Iris pigment epithelial cell (primary cell): ENCODE measurements around the gene PLSCR4.

Source experiments
- DNase-seq: peaks from one replicate; pipeline ENCODE4 v3.0.0-alpha.2; 2011; ENCODE audit warnings: low read depth

Gene PLSCR4

DNA sequence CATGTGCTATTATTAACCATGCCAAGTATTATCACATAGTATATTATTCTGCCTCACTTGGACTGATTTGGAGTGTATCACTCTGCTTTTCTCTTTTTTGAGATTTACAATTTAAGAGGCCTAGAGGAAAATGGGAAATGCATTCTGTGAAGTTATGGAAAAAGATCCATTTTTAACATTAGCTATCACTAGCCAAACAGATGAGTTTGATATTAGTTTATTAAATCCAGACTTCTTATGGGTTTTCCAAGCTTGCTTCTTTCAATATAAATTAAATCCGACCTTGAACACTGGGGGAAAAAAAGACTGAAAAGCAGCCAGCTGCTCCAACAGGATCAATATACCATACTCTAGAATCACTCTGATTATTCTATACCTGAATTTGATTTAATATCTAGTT, 59.9 kb downstream of the PLSCR4 start:
- DNase-seq: no peak

DNA sequence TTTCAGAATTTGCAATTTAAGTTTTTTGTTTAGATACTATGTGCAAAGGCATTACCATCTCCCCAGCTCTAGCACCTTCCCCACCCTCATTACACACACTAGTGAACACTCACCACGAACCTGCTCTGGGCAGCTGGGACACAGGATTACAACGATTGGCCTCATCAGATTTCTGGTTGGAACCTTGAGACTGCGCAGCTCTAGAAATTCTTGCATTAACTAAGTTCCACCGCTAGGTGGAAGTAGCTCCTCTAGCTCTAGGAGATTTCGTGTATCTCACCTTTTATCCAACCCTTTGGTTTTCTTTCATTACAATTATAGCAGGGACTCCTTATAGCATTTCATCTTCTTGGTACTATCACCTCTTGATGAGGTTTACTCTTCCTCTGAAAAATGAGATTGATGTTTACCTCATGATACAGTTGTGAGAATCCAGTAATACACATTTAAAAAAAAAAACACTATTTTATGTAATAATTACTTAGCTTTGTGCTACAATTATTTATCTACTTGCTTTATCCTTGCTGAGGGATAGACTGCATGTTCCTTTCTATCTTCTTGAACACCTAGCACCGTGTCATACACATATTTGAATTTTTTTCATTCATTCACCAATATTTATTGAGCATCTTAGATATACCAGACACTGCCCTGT, 61.3 kb downstream of the PLSCR4 start:
- peak; percentile 61 for DNase-seq

DNA sequence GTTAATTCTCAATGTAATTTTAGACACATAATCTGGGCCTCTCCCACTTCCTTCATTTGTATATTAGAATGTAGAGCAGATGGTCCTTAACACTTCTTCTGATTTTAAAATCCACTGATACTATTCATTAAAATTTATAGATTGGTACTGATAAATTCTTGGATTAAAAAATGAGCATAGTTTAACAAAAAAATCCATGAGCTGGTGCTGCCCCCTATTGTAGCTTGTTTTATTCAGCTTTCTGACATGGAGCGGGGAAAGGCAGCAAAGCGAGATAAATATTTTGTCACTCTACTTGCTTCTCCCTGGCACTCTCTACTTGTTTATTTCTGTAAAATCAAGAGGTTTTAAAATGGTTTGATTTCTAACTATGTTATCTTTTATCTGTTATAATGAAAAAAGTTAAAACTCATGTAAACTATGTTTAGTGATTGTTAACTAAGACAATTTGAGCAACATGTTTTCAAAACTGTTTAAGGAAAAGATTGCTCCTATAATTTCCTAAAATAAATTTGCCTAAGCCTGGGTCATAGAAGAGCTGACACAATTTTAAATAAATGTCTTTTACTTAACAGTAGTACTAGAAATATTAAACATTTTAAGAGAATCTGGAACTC, 63.5 kb downstream of the PLSCR4 start:
- no peak for DNase-seq

DNA sequence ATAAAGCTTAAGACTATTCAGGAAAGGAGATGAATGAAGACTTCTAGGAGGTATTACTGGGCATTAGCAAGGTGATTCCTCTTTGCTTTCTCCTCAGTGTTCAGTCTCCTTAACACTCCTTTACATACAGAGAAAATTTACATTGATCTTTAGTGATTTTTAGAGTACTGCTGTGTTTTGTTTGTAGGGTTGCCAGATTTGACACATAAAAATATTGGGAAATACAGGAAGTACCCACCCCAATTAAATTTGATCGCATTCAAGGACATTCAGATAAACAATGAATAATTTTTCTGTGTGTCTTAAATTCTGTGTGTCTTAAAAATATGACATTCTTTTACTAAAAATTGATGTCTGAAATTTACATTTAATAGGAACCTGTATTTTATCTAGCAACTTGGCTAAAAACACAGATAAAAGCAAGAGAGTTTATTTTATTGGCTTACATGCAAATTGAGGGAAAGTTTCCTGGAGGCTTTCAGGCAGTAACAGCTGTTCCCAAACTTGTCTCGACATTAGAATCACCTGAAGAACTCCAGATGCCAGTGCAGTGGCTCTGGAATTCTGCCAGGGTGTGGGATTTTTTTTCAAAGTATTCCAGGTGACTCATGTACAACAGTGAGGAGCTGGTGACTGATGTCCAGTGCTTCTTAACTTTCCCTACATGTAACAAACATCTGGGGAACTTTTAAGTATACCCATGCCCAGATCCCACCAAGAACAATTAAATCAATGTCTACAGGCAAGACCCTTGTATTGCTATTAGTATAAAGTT, 66.5 kb downstream of the PLSCR4 start:
- DNase-seq: no peak

DNA sequence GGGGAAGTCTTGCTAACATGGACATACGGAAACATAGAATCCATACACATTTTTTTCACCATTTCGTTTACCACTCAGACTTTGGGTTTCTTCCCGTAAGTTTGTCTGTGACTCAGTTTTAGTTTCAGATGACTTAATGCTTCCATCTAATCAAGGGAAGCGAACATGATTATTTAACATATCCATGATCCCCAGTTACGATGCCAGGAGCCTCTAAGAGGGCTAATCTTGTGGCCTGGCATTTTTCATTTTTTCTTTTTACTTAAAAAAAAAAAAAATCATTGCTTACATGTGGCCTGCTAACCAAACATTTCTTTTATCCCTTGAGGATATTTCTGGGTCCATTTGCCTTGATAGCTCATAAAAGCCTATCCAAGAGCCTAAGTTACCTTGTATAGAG, 69.7 kb downstream of the PLSCR4 start:
- no peak for DNase-seq

DNA sequence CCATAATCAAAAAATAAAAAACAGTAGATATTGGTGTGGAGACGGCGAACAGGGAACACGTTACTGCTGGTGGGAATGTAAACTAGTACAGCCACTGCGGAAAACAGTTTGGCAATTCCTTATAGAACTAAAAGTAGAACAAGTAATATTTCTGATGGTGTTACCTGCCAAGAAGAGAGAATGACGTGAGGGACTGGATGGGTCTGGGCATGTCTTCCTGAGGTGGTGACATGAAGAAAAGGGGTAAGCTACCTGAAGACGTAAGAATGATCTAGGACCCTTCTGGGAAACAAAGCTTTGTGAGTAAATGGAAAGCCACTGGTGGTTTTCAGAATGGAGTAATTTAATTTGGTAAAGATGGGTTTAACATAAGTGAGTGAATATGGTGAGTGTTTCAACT, 70.5 kb downstream of the PLSCR4 start:
- no peak for DNase-seq

DNA sequence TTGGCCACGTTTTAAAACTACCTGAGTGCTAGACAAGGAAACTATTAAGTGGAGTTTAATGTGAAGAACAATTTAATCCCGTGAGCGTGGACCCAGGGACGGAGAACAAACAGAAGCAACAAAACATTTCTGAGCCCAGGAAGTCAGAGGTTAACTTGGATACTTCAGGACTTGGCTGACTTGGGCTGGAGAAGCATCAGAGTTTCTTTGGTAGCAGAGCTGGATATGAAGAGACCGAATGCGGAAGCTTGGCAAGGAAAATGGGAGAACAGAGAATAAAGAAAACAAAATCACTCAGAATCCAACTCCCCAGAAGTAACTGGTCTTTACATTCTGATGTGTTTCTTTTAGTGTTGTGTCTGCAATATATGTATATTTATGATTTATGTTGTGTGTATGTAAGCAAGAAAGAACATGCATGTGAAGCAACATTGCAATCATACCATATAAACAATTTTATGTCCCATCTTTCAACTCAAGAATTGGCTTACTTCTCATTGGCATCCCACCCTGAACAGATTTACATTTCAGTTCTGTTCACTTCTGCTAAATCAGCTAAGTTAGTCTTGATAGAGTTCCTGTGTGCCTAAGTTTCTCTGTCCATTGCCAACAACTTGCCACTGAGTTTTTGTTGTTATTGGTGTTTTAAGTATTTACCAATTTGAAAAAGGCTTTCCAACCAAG, 72.8 kb downstream of the PLSCR4 start:
- no peak for DNase-seq

DNA sequence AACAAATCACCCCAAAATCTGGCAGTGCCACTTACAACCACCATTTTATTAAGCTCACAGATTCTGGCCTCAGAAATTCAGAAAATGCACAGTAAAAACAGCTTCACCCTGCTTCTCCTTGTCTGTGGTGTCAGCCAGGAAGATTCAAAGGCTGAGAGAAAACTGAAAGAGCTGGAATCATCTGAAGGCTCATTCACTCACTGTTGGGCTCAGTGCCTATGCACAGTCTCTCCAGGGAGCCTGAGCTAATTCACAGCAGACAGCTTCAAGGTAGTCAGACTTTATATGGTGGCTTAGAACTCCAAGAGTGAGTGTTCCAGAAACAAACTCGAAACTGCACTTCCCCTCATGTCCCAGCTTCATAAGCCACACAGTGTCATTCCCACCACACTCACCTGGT, 73.4 kb downstream of the PLSCR4 start:
- DNase-seq: no peak

DNA sequence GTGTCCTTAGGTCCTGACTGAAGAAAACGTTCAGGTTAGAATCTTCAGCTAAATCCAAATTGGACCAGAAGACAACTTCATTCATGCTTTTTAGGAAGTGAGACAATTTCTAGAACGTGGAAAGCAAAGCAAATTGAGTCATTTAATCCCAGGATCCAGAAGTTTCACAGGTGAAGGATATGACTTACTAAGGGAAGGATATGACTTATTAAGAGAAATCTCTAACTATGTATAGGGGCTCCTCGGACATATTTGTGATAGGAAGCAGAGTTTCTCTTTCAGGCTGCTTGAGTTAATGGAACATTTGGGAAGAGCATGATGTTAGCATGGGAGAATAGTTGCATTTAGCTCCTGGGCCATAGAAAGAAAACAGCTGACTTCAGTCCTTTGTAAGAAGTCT, 73.8 kb downstream of the PLSCR4 start:
- DNase-seq: no peak

DNA sequence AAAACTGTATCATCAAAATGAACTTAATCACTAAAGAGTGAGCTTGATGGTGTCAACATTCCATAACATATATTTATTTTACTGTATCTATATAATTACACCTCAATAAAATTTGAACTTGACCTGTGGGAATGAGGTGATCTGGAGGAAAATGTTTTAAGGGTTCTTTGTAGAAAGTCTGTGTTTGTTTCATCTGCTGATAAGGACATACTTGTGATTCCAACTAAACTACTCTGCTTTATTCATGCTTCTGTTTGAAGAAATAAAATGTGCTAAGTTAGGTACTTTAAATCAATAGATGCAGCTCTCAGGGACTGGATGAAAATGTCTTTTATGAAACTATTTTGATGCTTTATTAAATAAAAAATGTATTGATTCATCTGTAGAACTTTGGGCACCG, 78.3 kb downstream of the PLSCR4 start:
- DNase-seq: no peak

DNA sequence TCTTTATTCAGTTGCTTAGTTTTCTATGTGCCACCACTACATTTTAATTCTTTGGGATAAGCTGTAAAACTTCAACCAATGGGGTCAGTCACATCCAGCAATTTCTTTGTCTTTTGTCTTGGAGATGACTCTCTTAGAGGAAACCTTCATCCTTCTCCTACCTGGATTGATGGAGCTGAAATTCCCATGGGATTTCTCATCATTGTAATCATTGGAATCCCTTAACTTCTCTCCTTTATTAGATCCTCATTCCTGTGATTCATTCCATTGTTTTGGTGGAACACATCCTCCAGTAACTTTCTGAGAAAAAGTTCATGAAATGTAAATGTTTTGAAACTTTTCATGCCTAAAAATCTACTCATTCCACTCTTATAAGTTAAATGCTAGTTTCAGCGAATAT, 80.3 kb downstream of the PLSCR4 start:
- DNase-seq: no peak

DNA sequence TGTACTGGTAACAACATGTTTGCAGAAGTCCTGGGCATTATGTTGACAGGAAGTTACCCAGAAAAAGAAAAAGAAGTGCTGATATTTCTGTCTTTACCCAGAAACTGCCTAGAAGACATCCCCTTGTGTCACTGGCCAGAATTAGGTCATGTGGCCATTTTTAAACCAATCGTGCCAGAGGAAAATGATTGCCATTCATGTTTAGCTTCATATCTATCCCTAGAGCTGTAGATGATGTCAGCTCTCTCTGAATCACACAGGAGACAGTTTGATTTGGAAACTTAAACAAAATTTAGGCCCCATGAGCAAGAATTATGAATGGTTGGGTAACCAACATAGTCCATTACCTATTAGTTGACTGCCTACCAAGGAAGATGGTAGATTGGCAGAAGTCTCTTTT, 81.0 kb downstream of the PLSCR4 start:
- no peak for DNase-seq

DNA sequence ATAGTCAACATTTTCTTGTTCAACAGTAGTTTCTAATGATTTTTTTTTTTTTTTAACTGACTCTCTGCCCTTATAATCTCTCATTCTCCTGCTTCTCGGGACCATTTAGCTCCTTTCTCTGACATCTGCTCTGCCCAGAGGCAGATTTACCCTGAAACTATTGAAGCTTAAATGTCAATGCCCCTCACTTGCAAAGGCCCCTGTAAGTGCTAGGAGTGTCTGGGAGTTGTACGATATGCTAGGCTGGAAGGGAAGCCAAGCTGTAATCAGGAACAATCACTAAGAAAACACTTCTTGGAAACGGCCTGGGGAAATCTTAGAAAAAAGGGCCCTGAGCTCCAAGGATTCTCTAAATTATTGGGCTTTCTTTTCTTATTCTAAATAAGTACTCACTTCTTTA, 84.1 kb downstream of the PLSCR4 start:
- peak; percentile 65 for DNase-seq

DNA sequence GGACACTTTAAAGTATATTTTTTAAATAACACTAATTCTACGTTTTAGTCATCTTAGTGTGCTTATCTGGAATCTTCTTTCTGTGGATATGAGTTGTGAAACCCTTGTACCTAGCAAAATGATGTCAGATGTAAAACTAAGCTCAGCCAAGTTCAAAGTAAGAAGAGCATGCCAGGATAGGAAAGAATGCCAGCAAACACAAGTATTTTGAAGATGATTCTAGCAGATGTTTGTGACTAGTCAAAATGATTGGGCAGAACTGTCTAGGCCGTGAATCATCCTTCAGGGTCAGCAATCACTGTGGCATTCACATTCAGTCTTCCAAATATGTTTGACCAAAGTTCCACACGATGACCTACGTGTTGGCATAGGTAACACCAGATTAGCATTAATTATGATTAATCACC, 84.5 kb downstream of the PLSCR4 start:
- peak; percentile 93 for DNase-seq

DNA sequence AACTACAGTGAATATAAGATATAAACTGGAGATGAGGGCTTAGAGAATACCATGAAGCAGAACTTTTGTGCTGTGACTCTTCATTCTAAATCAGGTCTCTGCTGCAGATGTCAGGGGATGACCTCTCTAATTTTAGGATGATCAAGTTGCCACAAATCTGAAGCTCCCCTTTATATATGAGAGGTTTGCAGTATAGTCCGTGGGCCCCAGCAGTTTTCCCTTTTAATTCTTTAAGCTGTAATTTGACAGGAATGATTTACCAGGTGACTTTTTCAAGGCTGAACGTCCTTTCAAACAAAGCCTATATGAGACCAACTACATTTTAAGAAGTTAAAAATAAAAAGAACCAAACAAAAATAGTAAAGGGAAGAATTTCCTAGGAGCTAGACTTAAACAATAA, 85.0 kb downstream of the PLSCR4 start:
- DNase-seq: no peak

DNA sequence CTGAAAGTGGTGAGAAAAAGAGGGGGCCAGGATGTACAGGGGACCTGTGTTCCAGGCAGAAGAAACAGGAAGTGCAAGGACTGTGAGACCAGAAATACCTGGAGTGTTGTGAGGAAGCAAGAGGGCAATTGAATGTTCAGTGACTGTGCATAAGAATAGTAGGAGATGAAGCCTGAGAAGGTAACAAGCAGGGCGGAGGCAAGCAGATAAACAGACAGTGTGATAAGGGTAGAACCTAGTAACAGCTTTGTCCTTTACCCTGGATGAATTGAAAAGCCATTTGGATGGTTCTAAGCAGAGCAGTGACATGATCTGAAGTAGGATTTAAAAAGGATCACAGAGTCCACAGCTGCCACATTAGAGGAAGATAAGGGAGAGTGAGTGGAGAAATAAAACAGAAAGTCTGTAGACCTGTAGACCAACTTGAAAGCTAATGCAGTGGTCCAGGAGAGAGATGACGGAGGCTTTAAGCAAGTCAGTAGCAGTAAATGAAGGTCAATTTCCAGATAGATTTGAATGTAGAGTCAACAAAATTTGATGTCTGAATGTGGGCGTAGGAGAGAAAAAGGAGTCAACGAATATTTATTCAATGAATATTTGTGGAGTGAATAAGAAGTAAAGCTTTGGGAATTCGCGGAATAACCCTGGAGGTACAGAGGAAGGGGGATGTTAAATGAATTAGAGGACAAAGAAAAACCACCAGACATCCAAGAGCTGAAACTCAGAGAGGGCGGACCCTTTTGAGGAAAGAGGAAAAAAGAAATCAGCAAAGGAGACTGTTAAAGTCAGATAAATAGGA, 85.7 kb downstream of the PLSCR4 start:
- peak; percentile 74 for DNase-seq

DNA sequence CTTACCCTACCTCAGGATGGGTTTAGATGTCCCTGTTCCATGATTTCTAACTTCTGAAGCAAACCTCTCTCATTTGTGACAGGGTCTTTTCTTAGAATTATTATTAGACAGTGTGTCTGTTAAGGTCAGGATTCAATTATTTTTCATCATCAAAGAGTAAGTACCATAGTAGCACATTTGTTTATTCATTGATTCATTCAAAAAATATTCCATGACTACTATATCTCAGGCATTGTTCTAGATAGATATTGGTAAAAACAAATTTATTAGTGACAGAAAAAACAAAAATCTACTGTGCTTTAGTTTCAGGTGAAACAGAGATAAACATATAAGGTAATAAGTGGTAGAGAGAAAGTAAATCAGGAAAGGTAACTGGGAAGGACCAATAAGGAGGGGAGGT, 86.4 kb downstream of the PLSCR4 start:
- no peak for DNase-seq

DNA sequence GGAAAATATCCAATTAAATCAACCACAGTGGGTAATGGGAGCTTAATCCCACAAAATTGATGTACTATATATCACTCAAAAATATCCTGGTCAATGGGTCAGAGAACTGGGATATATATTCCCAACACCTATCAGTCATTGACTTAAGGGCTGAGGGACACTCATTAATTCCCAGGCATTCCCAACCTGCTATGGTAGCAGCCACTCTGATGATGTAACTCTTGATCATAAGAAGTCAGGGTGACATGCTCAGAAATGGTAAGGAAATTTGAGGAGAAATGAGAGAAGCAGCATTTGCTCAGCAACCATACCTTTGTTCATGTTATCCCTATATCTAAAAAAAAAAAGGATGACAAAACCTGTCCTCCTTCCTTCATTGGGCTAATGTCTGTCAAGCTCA, 86.8 kb downstream of the PLSCR4 start:
- no peak for DNase-seq

DNA sequence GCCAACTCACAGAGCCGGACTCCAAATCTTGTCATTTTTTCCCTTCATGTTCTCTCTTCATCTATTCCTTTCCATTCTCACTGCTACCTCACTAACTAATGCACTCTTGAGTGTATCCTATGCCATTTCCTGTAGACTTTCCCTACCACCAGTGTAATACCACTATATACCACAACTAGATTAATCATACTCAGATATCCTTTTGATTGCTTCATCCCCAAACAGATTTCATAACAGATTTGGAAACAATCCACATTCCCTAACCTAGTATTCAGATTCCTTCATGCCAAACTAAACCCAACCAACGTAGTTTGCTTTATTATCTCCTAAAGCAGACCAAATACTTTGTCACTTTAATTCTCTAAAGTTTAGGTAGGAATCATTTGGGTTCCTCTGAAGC, 87.3 kb downstream of the PLSCR4 start:
- DNase-seq: peak; percentile 96

DNA sequence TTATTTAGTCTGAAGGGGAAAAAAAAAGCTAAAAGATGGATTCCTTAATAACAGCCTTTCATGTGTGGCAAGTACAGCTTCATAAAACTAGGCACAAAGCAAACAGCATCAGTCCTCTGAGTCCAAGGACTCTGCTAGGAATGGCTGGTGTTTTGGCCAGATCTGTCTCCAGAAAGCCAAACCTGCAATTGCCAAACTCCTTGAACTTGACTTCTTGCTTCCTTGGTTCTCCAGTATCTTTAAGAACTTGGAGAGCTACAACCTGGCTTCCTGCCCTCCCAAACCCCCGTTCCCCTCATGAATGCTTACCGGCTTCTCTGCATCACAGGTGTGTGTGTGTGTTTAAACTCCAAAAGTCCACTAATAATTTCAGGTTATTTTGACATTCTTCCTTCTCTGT, 88.3 kb downstream of the PLSCR4 start:
- no peak for DNase-seq

DNA sequence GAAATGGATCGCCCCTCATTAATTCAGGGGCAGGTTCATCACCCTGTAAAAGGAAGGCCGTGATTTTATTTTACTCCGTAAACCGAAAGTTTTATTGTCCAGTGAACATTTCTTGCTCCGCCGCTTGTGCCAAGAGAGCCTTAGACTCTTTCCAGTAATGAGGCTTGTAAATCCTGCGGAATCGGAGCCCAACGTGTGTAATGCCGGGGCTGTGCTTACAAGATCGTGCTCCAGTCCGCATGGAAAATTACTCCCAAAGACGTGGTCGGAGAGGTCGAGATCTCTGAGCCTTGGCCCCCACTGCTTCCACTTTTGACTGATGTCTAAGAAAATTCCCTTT, 89.3 kb downstream of the PLSCR4 start:
- peak; percentile 74 for DNase-seq

DNA sequence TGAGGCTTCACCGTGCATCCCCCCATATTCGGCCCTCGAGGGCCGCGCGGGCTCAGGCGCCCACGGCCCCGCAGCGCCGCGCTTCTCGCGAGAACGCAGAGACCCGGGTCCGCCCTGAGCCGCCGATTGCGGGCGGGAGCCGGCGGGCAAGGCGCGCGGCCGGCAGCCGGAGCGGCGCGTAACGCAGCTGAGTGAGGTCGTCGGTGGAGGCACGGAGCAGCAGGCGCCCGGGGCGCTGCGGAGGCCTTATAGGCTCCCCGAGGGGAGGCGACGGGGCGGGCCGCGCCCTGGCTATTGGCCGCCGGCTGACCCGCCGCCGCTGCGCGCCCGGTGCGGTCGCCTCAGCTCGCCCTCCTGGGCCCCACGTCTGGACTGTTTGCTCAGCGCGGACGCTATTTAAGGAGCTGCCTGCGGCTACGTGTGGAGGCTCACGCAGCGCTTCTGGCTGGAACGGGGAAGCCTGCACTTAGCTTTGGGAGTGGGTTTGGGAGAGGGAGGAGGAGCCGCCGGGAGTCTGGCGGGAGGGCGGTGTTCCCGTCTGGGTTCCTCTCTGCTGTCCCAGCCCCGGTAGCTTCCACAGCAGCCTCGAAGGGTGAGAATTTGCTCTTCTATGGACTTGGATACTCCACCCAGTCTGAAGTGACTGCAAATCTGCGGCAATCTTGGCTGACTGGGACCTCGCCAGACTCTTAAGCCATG, 89.8 kb downstream of the PLSCR4 start, which contains the start of gene PLOD2:
PLOD2 (minus strand) TSS at position 221 of the 699 bp plus-strand sequence; CDS start at position 26, 195 bp downstream.
- DNase-seq: peak; percentile 94
